Lower leg skin (tissue), 3 donors: ENCODE measurements around the gene GIT1.
"Not testable (repeated sequence)": the region's sequence is repeated elsewhere in the genome, so short reads cannot be mapped to it uniquely, and the experiment has no call there.

Source experiments
- POLR2A ChIP-seq, 2 donors: fragments of 450-650 bp; IDR thresholded peaks; one replicate each; pipeline ENCODE4 v1.6.1; 2016 to 2017; ENCODE audit warnings: antibody characterized with exemption in 2 of 2, mild to moderate bottlenecking in 1 of 2, moderate library complexity in 1 of 2
- TF ChIP-seq, protein P1 (sequence below), 3 donors: fragments of 450-650 bp; IDR thresholded peaks; one replicate each; pipeline ENCODE4 v1.5.1; 2016; ENCODE audit warnings: antibody characterized with exemption in 3 of 3, mild to moderate bottlenecking in 3 of 3, moderate library complexity in 2 of 3

DNA sequence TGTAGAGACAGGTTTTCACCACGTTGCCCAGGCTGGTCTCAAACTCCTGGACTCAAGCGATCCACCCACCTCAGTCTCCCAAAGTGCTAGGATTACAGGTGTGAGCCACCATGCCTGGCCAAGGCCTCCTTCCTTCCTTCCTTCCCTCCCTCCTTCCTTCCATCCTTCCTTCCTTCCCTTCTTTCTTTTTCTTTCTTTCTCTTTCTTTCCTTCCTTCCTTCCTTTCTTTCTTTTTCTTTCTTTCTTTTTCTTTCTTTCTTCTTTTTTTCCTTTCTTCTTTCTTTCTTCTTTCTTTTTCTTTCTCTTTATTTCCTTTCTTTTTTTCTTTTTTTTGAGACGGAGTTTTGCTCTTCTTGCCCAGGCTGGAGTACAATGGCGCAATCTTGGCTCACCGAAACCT, 31.3 kb downstream of the GIT1 start:
- TF ChIP-seq, protein P1, sequence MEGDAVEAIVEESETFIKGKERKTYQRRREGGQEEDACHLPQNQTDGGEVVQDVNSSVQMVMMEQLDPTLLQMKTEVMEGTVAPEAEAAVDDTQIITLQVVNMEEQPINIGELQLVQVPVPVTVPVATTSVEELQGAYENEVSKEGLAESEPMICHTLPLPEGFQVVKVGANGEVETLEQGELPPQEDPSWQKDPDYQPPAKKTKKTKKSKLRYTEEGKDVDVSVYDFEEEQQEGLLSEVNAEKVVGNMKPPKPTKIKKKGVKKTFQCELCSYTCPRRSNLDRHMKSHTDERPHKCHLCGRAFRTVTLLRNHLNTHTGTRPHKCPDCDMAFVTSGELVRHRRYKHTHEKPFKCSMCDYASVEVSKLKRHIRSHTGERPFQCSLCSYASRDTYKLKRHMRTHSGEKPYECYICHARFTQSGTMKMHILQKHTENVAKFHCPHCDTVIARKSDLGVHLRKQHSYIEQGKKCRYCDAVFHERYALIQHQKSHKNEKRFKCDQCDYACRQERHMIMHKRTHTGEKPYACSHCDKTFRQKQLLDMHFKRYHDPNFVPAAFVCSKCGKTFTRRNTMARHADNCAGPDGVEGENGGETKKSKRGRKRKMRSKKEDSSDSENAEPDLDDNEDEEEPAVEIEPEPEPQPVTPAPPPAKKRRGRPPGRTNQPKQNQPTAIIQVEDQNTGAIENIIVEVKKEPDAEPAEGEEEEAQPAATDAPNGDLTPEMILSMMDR (IDR thresholded peaks at IDR 0.05): not testable (repeated sequence)
- not testable (repeated sequence) for TF ChIP-seq POLR2A (IDR thresholded peaks at IDR 0.05)
